ENCODE data around the gene GPN2.

GPN2 gene

DNA sequence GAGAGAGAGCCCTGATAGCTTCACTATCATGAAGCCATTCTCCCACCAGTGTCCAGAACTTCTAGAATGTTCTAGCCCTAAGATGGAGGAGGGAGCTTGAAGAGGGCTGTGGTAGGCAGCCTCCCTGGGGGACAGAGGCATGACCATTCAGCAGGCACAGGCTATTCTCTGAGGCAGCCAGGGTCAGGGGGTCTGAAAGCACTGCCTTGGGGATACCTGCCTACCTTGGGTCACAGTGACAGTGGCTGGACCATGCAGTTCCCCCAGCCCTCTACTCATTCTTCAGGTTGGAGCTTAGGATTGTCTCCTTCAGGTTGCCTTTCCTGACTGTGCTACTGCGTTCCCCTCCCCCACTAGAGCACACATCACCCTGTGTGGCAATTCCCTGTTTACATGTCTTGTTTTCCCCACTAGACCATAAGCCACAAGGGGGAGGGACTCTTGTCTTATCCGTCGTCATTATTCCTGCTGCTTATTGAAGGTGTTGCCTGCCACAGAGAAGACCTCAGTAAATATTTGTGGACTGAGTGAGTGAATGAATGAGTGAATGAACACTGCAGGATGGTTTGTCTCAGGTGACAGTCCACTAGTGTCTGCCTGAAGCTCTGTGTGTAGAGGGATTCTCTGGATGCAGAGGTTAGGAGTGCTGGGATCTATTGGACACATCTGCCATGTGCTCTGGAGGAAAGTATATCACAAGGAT lies 58.4 kb downstream of the GPN2 start:
- DNase-seq (ENCODE audit: low read depth), result no peak

DNA sequence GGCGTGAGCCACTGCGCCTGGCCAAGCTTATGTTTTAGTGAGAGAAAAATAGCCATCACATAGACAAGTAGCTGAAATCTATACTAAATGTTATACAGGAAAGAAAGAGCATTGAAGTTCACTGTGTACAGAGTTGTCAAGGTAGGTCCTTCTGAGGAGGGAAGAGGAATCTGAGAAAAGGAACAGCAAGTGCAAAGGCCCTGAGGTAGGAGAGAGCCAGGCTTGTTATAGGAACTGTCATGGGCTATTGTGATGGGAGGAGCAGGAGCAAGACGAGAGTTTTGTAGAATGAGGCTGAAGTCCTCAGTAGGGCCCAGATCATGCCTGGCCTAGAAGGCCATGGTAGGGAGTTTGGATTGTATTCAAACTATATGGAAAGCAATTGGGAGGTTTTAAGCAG lies 59.0 kb downstream of the GPN2 start:
- no peak for DNase-seq (ENCODE audit: low read depth)

DNA sequence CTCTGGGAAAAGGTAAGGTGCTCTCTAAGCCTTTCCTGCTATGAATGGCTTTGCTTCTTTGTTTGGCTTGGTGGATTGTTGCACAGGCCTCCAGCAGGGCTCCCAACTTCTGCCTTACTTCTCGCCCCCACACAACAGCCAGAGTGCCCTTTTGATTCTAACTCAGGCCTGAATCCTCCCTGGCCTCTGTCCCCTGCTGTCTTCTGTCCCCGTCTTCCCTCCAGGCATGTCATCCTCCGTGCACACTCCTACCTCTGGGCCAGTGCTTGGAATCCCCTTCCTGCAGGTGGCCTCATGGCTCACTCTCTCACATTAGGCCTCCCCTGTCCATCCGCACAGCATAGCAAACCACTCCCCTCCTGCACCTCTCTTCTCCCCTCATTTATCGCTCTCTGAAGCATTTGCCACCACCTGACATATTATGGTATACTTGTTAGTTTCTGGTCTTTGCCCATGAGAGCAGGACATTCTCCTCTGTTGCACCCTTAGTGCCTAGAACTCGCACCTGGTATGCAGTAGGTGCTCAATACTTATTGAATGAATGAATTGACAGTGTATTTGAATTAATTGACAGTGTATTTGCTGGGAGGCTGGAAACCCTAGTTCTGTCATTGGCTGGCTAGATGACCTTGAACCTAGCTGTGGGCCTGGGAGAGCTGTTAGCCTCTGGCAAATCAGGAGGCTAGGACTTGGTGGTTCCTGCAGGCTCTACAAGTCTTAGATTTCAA lies 60.7 kb downstream of the GPN2 start:
- DNase-seq (ENCODE audit: low read depth), result no peak

DNA sequence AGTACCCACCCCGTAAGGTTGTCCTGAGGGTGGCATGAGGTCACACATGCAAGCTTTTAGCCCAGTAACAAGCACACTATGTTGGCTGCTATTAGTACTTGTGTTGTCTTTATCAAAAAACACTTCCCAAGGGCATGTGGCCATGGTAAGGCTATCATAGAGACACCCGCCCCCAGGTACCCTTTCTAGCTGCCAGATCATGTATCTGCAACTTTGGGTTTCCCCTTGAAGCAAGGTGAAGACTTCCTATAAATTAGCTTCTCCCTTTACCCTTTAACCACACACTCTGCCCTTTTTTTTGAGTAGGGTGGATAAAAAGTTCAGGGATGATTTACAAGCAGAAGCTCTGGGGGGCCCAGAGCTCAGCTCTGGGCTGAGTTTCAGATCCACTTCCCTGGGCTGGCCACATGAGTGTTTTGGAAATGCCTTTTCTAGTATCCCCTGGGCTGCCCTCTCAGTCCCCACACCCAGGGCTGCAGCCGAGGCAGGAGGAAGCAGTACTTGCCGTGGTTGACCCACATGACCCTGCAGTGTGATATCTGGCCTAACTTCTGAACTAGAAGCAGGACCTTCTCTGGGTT lies 61.6 kb downstream of the GPN2 start:
- no peak for DNase-seq (ENCODE audit: low read depth)

DNA sequence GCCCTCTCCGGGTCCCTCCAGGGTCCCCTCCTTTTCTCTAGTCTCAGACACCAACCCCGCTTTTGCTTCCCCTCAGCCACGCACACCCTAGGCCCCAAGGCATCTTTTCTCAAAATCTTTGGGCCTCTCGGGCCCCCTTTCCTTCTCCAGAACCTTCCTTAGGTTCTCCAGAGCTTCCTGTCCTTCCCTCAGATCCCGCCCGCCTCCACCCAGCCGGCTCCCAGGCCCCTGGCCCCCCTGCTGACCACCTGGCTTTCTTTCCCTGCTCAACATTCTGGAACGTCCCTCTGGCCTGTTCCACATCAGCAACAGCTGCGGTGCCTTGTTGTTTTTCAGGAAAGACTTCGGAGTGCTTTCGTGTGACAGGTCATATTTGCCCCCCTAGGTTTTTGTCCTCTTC lies 62.4 kb downstream of the GPN2 start:
- DNase-seq (ENCODE audit: low read depth), result no peak

DNA sequence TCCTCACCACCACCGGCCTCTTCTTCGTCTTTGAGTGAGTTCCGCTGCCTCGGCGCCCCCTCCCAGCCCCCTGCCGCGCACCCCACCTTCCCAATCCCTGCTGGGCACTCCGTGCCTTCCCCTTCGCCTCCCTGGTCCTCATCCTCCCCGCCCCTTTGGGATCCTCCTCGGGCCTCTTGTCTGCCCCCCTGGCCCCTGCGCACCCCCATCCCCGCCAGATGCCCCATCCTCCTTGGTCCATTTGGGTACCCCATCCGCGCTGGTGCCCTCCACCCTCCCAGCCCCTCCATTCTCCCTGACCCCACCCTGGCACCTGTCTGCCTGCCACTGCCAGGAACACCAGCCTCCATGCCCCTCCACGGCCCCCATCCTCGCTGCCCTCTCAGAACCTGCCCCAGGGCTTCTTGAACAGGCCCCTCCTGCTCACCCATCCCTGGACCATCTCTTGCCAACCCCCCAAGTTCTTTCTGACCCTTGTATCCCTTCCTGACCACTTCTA lies 62.9 kb downstream of the GPN2 start:
- no peak for DNase-seq (ENCODE audit: low read depth)

DNA sequence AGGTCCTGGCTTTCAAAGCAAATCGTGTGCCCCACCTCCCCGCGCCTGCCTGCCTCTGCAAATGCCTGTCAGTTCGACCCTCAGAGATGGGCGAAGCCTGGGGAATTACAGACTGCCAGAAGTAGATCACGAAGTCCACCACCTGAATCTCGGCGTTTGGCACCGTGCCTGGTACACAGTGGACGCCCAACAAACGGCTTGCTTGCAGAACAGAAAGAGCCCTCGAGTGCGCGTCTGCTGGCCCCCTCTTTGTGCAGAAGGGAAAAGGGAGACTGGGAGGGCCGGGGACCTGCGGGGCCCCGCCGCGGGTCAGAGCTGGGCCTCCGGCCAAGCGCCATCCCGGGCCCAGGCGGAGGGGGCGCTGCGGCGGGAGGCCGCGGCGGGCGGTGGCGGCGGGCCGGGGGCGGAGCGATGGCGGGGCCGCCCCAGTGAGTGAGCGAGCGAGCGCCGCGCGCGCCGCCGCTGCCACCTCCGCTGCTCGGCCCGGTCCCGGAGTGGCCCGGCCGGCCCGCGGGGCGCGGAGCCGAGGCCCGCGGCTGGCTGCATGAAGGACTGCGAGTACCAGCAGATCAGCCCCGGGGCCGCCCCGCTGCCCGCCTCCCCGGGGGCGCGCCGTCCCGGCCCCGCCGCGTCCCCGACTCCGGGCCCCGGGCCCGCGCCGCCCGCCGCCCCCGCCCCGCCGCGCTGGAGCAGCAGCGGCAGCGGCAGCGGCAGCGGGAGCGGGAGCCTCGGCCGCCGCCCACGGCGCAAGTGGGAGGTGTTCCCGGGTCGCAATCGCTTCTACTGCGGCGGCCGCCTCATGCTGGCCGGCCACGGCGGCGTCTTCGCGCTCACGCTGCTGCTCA lies 63.6 kb downstream of the GPN2 start, which contains the start of gene ZDHHC18:
Gene ZDHHC18, plus strand, starts transcription at position 428 of the 845 bp plus-strand sequence. Its CDS starts 117 bp downstream, at position 545.
- DNase-seq (ENCODE audit: low read depth), result peak; percentile 64

Data from stimulated activated CD8-positive, alpha-beta memory T cell treated with anti-CD3 and anti-CD28 coated beads, Interleukin-12 subunit alpha, Interleukin-12 subunit beta, amount 100 ng/mL, for 4 hours (primary cell).